Astrocyte (in vitro differentiated cells and primary cell): Measurements from ENCODE around the gene KIAA1671.

ENCODE experiments used
- EZH2 ChIP-seq: IDR thresholded peaks from 2 replicates; pipeline ENCODE4 v1.6.1; 2012; ENCODE audit warnings: mild to moderate bottlenecking, low read length, inconsistent platforms; ENCODE audit not compliant: insufficient read depth
- TF ChIP-seq, protein P1 (sequence below): IDR thresholded peaks from 2 replicates; pipeline ENCODE4 v1.5.1; 2011; ENCODE audit warnings: low read depth, mild to moderate bottlenecking, inconsistent platforms, low read length, moderate library complexity; ENCODE audit not compliant: insufficient read depth

DNA sequence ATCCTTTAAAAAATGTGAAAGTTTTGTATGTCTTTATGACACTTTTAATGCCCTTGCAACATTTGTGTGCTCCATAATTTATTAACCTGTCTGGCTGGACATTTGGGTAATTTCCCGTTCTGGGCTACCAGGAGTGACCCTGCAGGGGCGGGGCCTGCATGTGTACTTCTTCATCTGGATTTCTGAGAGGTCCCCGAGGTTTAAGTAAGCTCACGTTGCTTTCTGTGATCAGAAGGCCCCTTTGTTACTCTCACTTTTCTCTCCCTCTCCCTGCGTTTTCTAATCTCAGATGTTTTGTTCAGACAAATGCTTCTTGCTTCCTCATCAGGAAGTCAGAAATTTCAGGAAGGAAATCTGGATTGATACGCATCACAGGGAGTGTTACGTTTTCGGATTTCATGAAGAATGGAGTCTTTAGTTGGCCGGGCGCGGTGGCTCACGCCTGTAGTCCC, 168.3 kb downstream of the KIAA1671 start:
- TF ChIP-seq, protein P1, sequence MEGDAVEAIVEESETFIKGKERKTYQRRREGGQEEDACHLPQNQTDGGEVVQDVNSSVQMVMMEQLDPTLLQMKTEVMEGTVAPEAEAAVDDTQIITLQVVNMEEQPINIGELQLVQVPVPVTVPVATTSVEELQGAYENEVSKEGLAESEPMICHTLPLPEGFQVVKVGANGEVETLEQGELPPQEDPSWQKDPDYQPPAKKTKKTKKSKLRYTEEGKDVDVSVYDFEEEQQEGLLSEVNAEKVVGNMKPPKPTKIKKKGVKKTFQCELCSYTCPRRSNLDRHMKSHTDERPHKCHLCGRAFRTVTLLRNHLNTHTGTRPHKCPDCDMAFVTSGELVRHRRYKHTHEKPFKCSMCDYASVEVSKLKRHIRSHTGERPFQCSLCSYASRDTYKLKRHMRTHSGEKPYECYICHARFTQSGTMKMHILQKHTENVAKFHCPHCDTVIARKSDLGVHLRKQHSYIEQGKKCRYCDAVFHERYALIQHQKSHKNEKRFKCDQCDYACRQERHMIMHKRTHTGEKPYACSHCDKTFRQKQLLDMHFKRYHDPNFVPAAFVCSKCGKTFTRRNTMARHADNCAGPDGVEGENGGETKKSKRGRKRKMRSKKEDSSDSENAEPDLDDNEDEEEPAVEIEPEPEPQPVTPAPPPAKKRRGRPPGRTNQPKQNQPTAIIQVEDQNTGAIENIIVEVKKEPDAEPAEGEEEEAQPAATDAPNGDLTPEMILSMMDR, result no peak
- no peak for TF ChIP-seq EZH2
